Mesendoderm (in vitro differentiated cells): ENCODE data around the gene SNAP29.
"Not testable (repeated sequence)": the region's sequence is repeated elsewhere in the genome, so short reads cannot be mapped to it uniquely, and the experiment has no call there.

Experiments
- DNase-seq: peaks from one replicate; pipeline ENCODE4 v3.0.0; 2013
- H2AK5ac ChIP-seq: 2 replicates; pipeline ENCODE4 v1.6.1; 2013; ENCODE audit warnings: low read length, inconsistent platforms
- H2BK120ac ChIP-seq: 2 replicates; pipeline ENCODE4 v1.6.1; 2013; ENCODE audit warnings: low read depth, mild to moderate bottlenecking, low read length, moderate library complexity, mixed read lengths
- H2BK15ac ChIP-seq: replicated peaks from 2 replicates; pipeline ENCODE4 v1.6.1; 2013; ENCODE audit warnings: low read depth, mild to moderate bottlenecking, moderate library complexity
- H2BK5ac ChIP-seq: 2 replicates; pipeline ENCODE4 v1.6.1; 2013; ENCODE audit warnings: low read length, inconsistent platforms
- H3K18ac ChIP-seq: 2 replicates; pipeline ENCODE4 v1.6.1; 2013; ENCODE audit warnings: mild to moderate bottlenecking, low read length, mixed read lengths
- H3K23ac ChIP-seq: one replicate; pipeline ENCODE4 v1.6.1; 2013; ENCODE audit warnings: low read length
- H3K27ac ChIP-seq: 2 replicates; pipeline ENCODE4 v1.5.1; 2013; ENCODE audit warnings: low read depth, mild to moderate bottlenecking, inconsistent platforms, low read length, moderate library complexity
- H3K27me3 ChIP-seq: 2 replicates; pipeline ENCODE4 v1.6.1; 2013; ENCODE audit warnings: low read length, control low read depth, mild to moderate bottlenecking, inconsistent platforms; ENCODE audit not compliant: insufficient read depth, poor library complexity
- H3K36me3 ChIP-seq: 2 replicates; pipeline ENCODE4 v1.6.1; 2013; ENCODE audit warnings: low read length, inconsistent platforms; ENCODE audit not compliant: control insufficient read depth, insufficient read depth
- H3K4ac ChIP-seq: one replicate; pipeline ENCODE4 v1.6.1; 2013; ENCODE audit warnings: low read depth, mild to moderate bottlenecking, low read length, moderate library complexity
- H3K4me1 ChIP-seq: 2 replicates; pipeline ENCODE4 v1.6.1; 2013; ENCODE audit warnings: low read depth, low read length, inconsistent platforms; ENCODE audit not compliant: control insufficient read depth
- H3K4me2 ChIP-seq: 2 replicates; pipeline ENCODE4 v1.6.1; 2013; ENCODE audit warnings: low read length
- H3K4me3 ChIP-seq: 2 replicates; pipeline ENCODE4 v1.5.1; 2013; ENCODE audit warnings: mild to moderate bottlenecking, low read length
- H3K56ac ChIP-seq: one replicate; pipeline ENCODE4 v1.6.1; 2013; ENCODE audit warnings: low read length
- H3K79me1 ChIP-seq: 2 replicates; pipeline ENCODE4 v1.6.1; 2013; ENCODE audit warnings: low read length, inconsistent platforms
- H3K79me2 ChIP-seq: 2 replicates; pipeline ENCODE4 v1.6.1; 2013; ENCODE audit warnings: mild to moderate bottlenecking, low read length; ENCODE audit not compliant: control insufficient read depth, insufficient read depth
- H3K9ac ChIP-seq: 2 replicates; pipeline ENCODE4 v1.6.1; 2013; ENCODE audit warnings: low read length, inconsistent platforms
- H4K5ac ChIP-seq: one replicate; pipeline ENCODE4 v1.6.1; 2013; ENCODE audit warnings: low read length
- H4K8ac ChIP-seq: one replicate; pipeline ENCODE4 v1.6.1; 2013; ENCODE audit warnings: low read depth, mild to moderate bottlenecking, control low read depth, low read length, moderate library complexity
- WGBS: extraction: QIAGEN DNeasy Blood & Tissue Kit; methylation state at CpG from one replicate; pipeline ENCODE4 v1.1.7; 2013; ENCODE audit warnings: low lambda C conversion rate, missing lambda C conversion rate; ENCODE audit not compliant: insufficient coverage; ENCODE audit errors: extremely low coverage; 5-methylcytosine and 5-hydroxymethylcytosine counted together

The SNAP29 gene

GRCh38 chr22:20901093-20902033, 42.6 kb downstream of the SNAP29 start:
- not testable (repeated sequence) for H3K79me2 ChIP-seq, H4K5ac ChIP-seq, H3K27ac ChIP-seq, H3K36me3 ChIP-seq, H3K4me3 ChIP-seq, H2BK15ac ChIP-seq, H3K9ac ChIP-seq, H3K27me3 ChIP-seq, H3K56ac ChIP-seq, H3K23ac ChIP-seq, H3K4me2 ChIP-seq, H3K18ac ChIP-seq, H3K4me1 ChIP-seq, H4K8ac ChIP-seq, H2BK5ac ChIP-seq, H3K79me1 ChIP-seq, H3K4ac ChIP-seq, H2BK120ac ChIP-seq, DNase-seq, H2AK5ac ChIP-seq
- WGBS: no CpG with 5 or more reads among the region's 18 CpGs

- H3K18ac ChIP-seq: no peak overlapping the region
- no peak overlapping the region for H3K23ac ChIP-seq
- no peak overlapping the region for H3K9ac ChIP-seq
- no peaks in the 10 kb centered on the region for H3K27me3 ChIP-seq
- H2BK15ac ChIP-seq: no peak overlapping the region
- H3K79me2 ChIP-seq: no peaks in the 10 kb centered on the region
- no peaks in the 10 kb centered on the region for H3K4me1 ChIP-seq
- no peak overlapping the region for H4K5ac ChIP-seq
- no CpG with 5 or more reads among the region's 2 CpGs for WGBS
- H4K8ac ChIP-seq: no peak overlapping the region
- H3K36me3 ChIP-seq: no peaks in the 10 kb centered on the region
- no peak overlapping the region for H3K4ac ChIP-seq
- no peak overlapping the region for H3K56ac ChIP-seq
- DNase-seq: no peak
- no peak overlapping the region for H3K27ac ChIP-seq
- no peak overlapping the region for H2AK5ac ChIP-seq
- H2BK120ac ChIP-seq: no peak overlapping the region
- no peaks in the 10 kb centered on the region for H3K79me1 ChIP-seq
- H2BK5ac ChIP-seq: no peak overlapping the region
- no peak overlapping the region for H3K4me2 ChIP-seq
- H3K4me3 ChIP-seq: no peak overlapping the region
Measured at GRCh38 chr22:20903093-20903492, 44.3 kb downstream of the SNAP29 start.

- no peak overlapping the region for H3K4me2 ChIP-seq
- H2BK5ac ChIP-seq: no peak overlapping the region
- H3K36me3 ChIP-seq: no peaks in the 10 kb centered on the region
- no peak overlapping the region for H3K56ac ChIP-seq
- no peak overlapping the region for H2BK15ac ChIP-seq
- no CpG with 5 or more reads among the region's 7 CpGs for WGBS
- H4K5ac ChIP-seq: no peak overlapping the region
- DNase-seq: no peak
- no peak overlapping the region for H4K8ac ChIP-seq
- no peak overlapping the region for H3K4me3 ChIP-seq
- no peak overlapping the region for H3K9ac ChIP-seq
- no peak overlapping the region for H3K4ac ChIP-seq
- H3K27ac ChIP-seq: no peak overlapping the region
- no peak overlapping the region for H2AK5ac ChIP-seq
- H3K18ac ChIP-seq: no peak overlapping the region
- H3K79me2 ChIP-seq: no peaks in the 10 kb centered on the region
- no peak overlapping the region for H2BK120ac ChIP-seq
- H3K27me3 ChIP-seq: no peaks in the 10 kb centered on the region
- H3K4me1 ChIP-seq: no peaks in the 10 kb centered on the region
- no peak overlapping the region for H3K23ac ChIP-seq
- no peaks in the 10 kb centered on the region for H3K79me1 ChIP-seq
Measured at GRCh38 chr22:20904008-20904979, 45.5 kb downstream of the SNAP29 start.

GRCh38 chr22:20904980-20905355, 46.2 kb downstream of the SNAP29 start:
- no peak overlapping the region for H3K4me2 ChIP-seq
- no peak overlapping the region for H2BK15ac ChIP-seq
- no peaks in the 10 kb centered on the region for H3K79me1 ChIP-seq
- H3K56ac ChIP-seq: no peak overlapping the region
- H3K27me3 ChIP-seq: no peaks in the 10 kb centered on the region
- H4K8ac ChIP-seq: no peak overlapping the region
- H3K4me3 ChIP-seq: no peak overlapping the region
- no peak overlapping the region for H2BK120ac ChIP-seq
- no CpG with 5 or more reads among the region's 3 CpGs for WGBS
- no peaks in the 10 kb centered on the region for H3K36me3 ChIP-seq
- H2BK5ac ChIP-seq: no peak overlapping the region
- H3K4me1 ChIP-seq: no peaks in the 10 kb centered on the region
- no peak overlapping the region for H3K4ac ChIP-seq
- H3K9ac ChIP-seq: no peak overlapping the region
- DNase-seq: no peak
- H3K79me2 ChIP-seq: no peaks in the 10 kb centered on the region
- H3K27ac ChIP-seq: no peak overlapping the region
- no peak overlapping the region for H4K5ac ChIP-seq
- no peak overlapping the region for H3K18ac ChIP-seq
- H2AK5ac ChIP-seq: no peak overlapping the region
- no peak overlapping the region for H3K23ac ChIP-seq

GRCh38 chr22:20905415-20906386, 46.9 kb downstream of the SNAP29 start:
- H2AK5ac ChIP-seq: no peak overlapping the region
- H3K4ac ChIP-seq: no peak overlapping the region
- no peak overlapping the region for H3K4me3 ChIP-seq
- H3K4me2 ChIP-seq: no peak overlapping the region
- WGBS: no CpG with 5 or more reads among the region's 4 CpGs
- H4K8ac ChIP-seq: no peak overlapping the region
- no peaks in the 10 kb centered on the region for H3K4me1 ChIP-seq
- no peak overlapping the region for H4K5ac ChIP-seq
- no peaks in the 10 kb centered on the region for H3K79me1 ChIP-seq
- no peak overlapping the region for H2BK5ac ChIP-seq
- no peak overlapping the region for H3K9ac ChIP-seq
- H3K27ac ChIP-seq: no peak overlapping the region
- no peak overlapping the region for H3K23ac ChIP-seq
- no peaks in the 10 kb centered on the region for H3K36me3 ChIP-seq
- H3K18ac ChIP-seq: no peak overlapping the region
- H2BK120ac ChIP-seq: no peak overlapping the region
- H3K56ac ChIP-seq: no peak overlapping the region
- no peaks in the 10 kb centered on the region for H3K27me3 ChIP-seq
- no peak overlapping the region for H2BK15ac ChIP-seq
- no peak for DNase-seq
- H3K79me2 ChIP-seq: no peaks in the 10 kb centered on the region
